ENCODE results near the gene BRD4. TPM values are rescaled to one million over a fixed set of nuclear protein-coding genes. Genes with fewer than 3 reads are reported as not detected.

BRD4 gene
- total RNA-seq, 4 donors from 2014 or later, result 27.6 to 46.5 (median 35.3) TPM

DNA sequence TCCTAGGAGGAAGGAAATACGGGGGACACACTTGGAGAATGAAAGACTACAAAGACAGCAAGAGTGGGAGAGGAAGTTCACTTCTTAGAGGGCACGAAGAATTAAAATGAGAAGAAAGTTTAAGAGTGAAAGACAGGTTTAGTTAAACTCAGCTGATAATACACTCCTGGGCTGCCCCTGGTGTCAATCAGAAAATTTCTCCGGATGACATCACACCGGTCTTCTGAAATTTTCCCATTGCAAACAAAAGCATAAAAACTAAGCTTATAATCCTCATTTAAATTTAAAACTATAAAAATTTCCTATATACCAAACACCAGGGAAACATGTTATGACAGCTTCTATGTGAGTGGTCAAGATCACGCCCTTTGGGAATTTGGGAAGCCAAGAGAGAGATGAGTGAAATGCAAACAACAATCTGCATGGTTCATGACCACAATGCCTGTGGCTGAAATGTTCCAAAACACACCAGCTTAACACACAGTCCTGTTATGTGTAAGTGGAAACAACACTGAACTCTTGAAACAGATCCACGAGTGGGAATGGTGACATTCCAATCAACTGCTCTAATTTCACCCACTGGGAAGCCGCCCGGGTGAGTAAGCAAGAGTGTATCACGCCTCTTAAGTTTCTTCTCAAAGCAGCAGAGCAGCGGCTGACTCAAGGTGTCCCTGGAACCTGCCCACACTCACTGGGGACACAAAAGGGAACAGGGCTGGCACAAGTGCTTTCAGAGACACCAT is 49.0 kb downstream of the BRD4 start:
- TF ChIP-seq, protein P1, sequence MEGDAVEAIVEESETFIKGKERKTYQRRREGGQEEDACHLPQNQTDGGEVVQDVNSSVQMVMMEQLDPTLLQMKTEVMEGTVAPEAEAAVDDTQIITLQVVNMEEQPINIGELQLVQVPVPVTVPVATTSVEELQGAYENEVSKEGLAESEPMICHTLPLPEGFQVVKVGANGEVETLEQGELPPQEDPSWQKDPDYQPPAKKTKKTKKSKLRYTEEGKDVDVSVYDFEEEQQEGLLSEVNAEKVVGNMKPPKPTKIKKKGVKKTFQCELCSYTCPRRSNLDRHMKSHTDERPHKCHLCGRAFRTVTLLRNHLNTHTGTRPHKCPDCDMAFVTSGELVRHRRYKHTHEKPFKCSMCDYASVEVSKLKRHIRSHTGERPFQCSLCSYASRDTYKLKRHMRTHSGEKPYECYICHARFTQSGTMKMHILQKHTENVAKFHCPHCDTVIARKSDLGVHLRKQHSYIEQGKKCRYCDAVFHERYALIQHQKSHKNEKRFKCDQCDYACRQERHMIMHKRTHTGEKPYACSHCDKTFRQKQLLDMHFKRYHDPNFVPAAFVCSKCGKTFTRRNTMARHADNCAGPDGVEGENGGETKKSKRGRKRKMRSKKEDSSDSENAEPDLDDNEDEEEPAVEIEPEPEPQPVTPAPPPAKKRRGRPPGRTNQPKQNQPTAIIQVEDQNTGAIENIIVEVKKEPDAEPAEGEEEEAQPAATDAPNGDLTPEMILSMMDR (IDR thresholded peaks at IDR 0.05; ENCODE audit: low read depth), result no peak

DNA sequence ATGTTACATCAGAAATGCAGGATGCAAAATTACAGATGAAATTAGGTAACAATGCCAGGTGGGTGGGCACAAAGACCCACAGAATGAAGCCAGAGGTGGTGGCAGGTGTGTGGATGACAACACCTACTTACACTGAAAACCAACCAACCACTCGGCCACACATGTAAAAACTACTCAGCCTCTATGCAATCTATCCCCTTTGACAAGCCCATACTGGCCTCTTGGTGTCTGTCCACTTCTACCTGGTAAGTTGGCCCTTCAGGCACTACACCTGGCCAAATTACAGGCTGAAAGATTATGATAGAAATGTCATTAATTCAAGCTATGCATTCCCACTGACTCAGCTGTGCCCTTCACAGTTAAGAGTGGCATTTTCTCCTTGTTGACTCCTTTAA is 50.0 kb downstream of the BRD4 start:
- TF ChIP-seq, protein P1 (IDR thresholded peaks at IDR 0.05; ENCODE audit: low read depth), result no peak

DNA sequence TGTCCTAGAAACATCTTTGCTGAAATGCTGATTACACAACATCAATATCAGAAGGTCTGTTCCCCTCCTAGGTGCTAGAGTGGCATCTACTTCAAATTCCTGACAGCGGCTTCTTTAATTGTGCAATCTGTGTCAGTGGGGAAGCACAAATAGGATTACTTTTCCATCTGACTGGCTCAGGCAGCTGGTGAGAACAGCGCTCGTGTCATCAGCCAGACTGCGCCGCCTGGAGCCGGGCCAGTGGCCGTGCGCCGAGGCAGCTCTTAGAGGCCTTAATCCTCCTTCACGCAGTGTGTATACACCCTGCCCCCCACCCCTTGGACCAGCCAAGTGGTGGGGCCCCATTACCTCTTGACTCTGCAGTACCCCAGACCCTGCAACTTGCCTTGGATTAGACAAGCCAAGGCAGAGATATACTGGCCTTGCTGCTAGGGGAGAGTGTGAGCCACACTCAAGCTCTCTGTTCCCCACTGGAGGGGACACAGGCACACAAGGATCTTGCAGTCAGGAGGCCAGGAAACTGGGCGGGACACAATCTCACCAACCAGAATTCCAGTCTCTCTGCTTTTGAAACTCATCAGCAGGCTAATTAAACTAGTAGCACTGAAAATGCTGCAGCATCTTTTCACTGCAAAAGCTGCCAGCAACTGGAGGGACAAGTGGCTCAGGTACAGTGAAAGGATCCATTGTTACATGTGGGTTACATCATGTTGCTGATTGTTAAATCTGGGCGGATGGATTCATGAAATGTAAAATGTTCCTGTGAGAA is 51.2 kb downstream of the BRD4 start:
- TF ChIP-seq, protein P1 (IDR thresholded peaks at IDR 0.05; ENCODE audit: low read depth), result no peak

DNA sequence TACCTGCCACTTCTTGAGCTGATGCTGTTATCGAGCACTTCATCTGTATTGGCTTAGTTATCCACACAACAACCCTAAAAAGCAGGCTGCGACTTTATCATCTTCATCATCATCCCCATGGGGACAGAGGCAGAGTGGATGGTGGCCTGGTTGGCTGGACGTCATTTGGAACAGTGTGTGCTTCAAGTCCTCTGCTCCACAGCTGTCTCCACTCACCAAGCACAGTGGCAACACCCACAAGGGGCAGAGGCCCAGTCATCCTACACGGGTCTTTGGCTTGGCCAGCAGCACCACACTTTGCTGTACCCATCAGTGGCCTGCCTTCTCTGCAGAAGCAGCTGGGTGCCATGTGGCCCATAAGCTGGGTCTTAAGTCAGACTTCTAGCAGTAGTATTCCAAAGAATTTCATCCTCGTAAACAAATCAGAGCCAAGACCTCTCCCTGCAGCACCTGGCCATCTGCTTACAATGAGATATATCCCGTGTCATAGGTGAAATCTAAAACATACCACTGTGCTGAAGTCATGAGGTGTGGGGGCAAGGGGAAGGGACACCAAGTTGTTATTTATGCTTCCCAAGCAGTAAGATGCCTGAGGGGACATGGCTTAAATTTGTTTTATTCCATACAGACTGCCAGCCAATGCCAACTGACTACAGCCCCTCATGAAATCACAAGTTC is 52.2 kb downstream of the BRD4 start:
- TF ChIP-seq, protein P1 (IDR thresholded peaks at IDR 0.05; ENCODE audit: low read depth), result no peak

DNA sequence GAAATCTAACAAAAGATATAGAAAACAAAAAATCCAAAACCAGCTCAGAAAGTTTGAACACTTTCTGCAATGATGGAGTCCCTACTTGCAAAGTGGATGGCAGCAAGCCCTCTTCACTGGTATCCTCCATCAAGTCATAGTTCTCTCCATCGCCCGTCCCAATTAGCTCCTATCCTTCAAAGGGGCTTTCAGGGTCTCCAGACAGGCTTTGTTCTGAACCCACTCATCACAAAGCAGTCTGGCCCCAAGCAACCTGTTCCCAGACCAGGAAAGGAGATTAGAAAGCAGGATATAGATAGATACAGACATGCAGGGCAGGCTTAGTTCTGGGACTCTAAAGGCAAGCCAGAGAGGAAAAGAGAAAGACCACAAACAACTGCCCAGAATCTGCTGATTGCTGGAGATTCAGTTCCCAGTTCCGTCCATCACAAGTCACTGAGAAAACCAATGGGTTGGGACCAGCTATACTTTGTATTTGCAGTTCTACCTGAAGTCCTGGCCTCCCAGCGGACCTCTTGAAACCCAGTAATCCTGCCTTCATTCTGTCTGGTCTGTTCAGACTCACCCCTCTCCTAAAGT is 52.9 kb downstream of the BRD4 start:
- TF ChIP-seq, protein P1 (IDR thresholded peaks at IDR 0.05; ENCODE audit: low read depth), result no peak

DNA sequence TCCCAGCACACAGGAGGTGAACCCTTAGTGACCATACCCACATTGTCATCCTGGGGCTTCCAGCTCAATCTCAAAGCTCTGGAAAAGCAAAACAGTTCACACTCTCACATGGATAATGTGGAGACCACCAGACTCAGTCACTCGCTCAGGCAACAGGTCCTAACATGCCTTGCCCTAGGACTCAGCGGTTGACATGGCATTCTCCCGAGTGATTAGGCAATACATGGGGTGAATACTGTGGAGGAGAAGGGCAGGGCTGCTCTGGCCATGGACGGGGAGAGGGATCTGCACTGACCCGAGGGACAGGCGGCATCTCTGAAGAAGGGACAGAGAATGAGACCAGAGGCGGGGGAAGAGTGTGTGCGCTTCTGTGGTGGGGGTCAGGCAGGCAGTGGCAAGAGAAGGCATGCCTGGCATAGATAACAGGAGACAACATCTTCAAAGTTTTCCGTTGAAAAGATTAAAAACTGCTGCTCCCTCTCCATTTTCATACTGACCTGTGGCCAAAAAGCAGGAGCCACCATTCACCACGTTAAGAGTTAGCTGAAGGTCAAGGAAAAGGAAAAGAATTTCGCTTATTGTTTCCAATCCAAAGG is 55.6 kb downstream of the BRD4 start:
- TF ChIP-seq, protein P1 (IDR thresholded peaks at IDR 0.05; ENCODE audit: low read depth), result no peak
